NB4 (cell line): ENCODE measurements around the gene ZFX.

ENCODE experiments used
- DNase-seq: peaks from one replicate; pipeline ENCODE4 v3.0.0; 2010; ENCODE audit warnings: low read depth
- H3K4me3 ChIP-seq: one replicate; pipeline ENCODE4 v1.5.1; 2011; ENCODE audit warnings: mild to moderate bottlenecking, low read depth, low read length, moderate library complexity
- MYC ChIP-seq: IDR thresholded peaks from 2 replicates; pipeline ENCODE4 v1.6.1; 2011; ENCODE audit warnings: low read depth, low read length
- POLR2A ChIP-seq: IDR thresholded peaks from 2 replicates; pipeline ENCODE4 v1.6.1; 2011; ENCODE audit warnings: mild to moderate bottlenecking; ENCODE audit not compliant: insufficient read length; ENCODE audit errors: extremely low read depth
- TF ChIP-seq, protein P1 (sequence below): IDR thresholded peaks from 2 replicates; pipeline ENCODE4 v1.6.1; 2011; ENCODE audit warnings: low read depth, low read length
- TF ChIP-seq, protein P2 (sequence below): IDR thresholded peaks from one replicate; pipeline ENCODE4 v1.5.1; 2012; ENCODE audit warnings: low read depth, low read length

ZFX gene

DNA sequence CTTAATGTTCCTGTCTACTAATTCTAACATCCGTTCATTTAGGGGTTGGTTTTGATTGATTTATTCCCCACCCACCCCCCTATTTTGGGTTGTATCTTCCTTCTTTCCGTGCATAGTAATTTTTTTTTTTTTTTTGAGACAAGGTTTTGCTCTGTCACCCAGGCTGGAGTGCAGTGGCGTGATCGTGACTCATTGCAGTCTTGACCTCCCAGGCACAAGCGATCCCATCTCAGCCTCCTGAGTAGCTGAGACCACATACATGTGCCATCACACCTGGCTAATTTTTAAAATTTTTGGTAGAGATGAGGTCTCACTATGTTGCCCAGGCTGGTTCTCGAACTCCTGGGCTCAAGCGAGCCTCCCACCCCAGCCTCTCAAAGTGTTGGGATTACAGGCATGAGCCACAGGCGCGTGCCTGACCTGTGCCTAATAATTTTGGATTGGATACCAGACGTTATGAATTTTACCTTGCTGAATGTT is 79.9 kb downstream of the ZFX start:
- DNase-seq, result no peak
- TF ChIP-seq, protein P1, sequence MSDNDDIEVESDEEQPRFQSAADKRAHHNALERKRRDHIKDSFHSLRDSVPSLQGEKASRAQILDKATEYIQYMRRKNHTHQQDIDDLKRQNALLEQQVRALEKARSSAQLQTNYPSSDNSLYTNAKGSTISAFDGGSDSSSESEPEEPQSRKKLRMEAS, result no peak
- TF ChIP-seq, protein P2, sequence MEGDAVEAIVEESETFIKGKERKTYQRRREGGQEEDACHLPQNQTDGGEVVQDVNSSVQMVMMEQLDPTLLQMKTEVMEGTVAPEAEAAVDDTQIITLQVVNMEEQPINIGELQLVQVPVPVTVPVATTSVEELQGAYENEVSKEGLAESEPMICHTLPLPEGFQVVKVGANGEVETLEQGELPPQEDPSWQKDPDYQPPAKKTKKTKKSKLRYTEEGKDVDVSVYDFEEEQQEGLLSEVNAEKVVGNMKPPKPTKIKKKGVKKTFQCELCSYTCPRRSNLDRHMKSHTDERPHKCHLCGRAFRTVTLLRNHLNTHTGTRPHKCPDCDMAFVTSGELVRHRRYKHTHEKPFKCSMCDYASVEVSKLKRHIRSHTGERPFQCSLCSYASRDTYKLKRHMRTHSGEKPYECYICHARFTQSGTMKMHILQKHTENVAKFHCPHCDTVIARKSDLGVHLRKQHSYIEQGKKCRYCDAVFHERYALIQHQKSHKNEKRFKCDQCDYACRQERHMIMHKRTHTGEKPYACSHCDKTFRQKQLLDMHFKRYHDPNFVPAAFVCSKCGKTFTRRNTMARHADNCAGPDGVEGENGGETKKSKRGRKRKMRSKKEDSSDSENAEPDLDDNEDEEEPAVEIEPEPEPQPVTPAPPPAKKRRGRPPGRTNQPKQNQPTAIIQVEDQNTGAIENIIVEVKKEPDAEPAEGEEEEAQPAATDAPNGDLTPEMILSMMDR, result no peak
- TF ChIP-seq MYC (no peak), POLR2A (no peak)
- no peak overlapping the region for H3K4me3 ChIP-seq

DNA sequence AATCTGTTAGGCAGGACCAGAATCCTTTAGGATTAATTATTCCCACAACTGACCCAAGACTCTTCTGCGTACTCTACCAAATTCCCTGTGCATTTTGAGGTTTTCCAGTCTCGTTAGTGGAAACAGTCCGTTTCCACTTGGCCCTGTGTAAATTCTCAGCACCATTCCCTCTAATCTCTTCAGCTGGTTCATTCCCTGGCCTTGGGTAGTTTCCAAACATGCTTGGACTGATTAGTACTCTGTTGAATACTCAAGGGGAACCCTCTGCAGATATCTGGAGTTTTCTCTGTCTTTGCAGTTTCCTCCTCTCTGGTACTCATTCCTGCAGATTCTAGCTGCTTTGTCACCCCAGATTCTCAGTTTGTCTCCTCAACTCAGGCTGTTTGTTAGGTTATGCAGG is 80.4 kb downstream of the ZFX start:
- TF ChIP-seq MYC (no peak), POLR2A (no peak)
- TF ChIP-seq, protein P2, result no peak
- TF ChIP-seq, protein P1, result no peak
- DNase-seq, result no peak
- H3K4me3 ChIP-seq, result no peak overlapping the region

DNA sequence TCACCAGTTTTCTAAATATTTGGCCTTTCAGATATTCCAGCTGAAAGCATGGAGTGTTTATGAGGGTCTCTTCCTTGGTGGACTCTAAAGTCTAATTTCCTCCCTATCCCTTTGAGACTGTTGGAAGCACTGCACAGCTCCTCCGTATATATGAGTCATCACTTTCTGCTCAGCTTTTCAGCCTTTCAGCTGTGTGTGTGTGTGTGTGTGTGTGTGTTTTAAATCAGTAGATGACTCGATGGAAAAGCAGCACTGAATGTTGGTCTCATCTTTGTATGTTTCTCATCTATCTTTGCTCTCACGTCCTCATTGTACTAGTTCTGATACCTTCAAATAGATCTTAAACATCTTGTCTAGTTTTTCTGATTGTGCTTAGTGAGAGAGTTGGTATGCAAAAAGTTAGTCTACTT is 81.6 kb downstream of the ZFX start:
- DNase-seq, result peak; percentile 64
- H3K4me3 ChIP-seq, result no peak overlapping the region
- no peak for TF ChIP-seq POLR2A
- TF ChIP-seq, protein P2, result no peak
- no peak for TF ChIP-seq MYC
- TF ChIP-seq, protein P1, result no peak

DNA sequence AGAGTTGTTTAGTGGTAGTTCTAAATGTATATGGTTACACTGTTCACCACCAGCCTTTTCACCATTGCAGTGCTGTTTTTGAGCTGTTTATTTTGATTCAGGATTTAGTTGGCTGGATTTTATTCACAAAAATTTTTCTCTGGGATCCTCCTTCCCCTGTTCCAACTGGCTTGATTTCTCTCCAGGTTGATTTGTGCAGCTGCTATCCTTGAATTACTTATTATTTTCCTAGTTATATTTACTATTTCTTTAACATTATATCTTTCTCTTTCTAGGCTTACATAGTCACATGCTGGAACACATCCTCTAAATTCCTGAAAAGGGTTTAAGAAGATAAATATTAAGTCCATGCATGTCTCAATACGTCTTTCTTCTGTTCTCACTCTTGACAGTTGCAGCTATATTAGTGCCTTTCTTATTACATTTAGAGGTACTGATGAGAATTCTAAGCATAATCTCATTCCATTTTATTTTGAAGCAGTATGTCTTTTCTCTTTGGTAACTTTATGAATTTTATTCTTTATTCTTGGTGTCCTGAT is 82.2 kb downstream of the ZFX start:
- TF ChIP-seq POLR2A (no peak), MYC (no peak)
- TF ChIP-seq, protein P2, result no peak
- TF ChIP-seq, protein P1, result no peak
- no peak overlapping the region for H3K4me3 ChIP-seq
- DNase-seq, result no peak

DNA sequence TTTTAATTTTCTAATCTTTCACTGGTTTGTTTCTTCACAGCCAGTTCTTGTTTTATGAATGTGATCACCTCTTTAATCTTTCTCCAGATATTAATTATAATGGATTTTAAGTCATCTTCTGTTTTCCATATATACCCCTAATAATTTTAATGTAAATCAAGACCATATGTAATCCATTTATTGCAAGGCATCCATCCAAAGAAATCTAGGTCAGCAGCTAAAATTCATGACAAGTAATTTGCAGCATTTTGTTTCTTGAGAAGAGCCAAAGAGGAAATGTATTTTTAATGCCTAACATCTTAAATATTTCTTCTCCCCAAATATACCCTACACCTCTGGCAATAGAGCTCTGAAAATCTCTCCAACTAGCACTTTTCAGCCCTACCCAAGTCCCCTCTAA is 83.3 kb downstream of the ZFX start:
- DNase-seq, result no peak
- TF ChIP-seq POLR2A (no peak), MYC (no peak)
- TF ChIP-seq, protein P1, result no peak
- TF ChIP-seq, protein P2, result no peak
- no peak overlapping the region for H3K4me3 ChIP-seq
